RWPE2 (cell line): Measurements from ENCODE around the gene HTT-AS.

Source experiments
- ATAC-seq: fragments of 200-7000 bp; cut with Tn5 transposase; 3 replicates; pipeline ENCODE4 v1.9.1; 2021; ENCODE audit warnings: low read depth
- DNase-seq: peaks from one replicate; pipeline ENCODE4 v3.0.0-alpha.2; 2020; ENCODE audit warnings: low spot score
- H3K27ac ChIP-seq: fragments of 450-650 bp; 2 replicates; pipeline ENCODE4 v1.5.1; 2017; ENCODE audit warnings: mild to moderate bottlenecking; ENCODE audit not compliant: poor library complexity, severe bottlenecking
- H3K27me3 ChIP-seq: fragments of 250-450 bp; sonication (Bioruptor Pico); 2 replicates; pipeline ENCODE4 v1.5.1; 2021; ENCODE audit warnings: mild to moderate bottlenecking, moderate library complexity; ENCODE audit not compliant: insufficient read depth, poor library complexity, severe bottlenecking
- H3K36me3 ChIP-seq: fragments of 250-450 bp; sonication (Bioruptor Pico); 2 replicates; pipeline ENCODE4 v1.5.1; 2020; ENCODE audit warnings: low read depth, mild to moderate bottlenecking, moderate library complexity
- H3K4me1 ChIP-seq: fragments of 250-450 bp; sonication (Bioruptor Pico); 2 replicates; pipeline ENCODE4 v1.5.1; 2021; ENCODE audit warnings: mild to moderate bottlenecking, moderate library complexity; ENCODE audit not compliant: insufficient read depth, poor library complexity, severe bottlenecking
- H3K4me3 ChIP-seq: fragments of 250-450 bp; sonication (Bioruptor Pico); 2 replicates; pipeline ENCODE4 v1.5.1; 2021; ENCODE audit warnings: mild to moderate bottlenecking, moderate library complexity; ENCODE audit not compliant: severe bottlenecking
- H3K9me3 ChIP-seq: fragments of 250-450 bp; sonication (Bioruptor Pico); 2 replicates; pipeline ENCODE4 v1.5.1; 2021; ENCODE audit warnings: mild to moderate bottlenecking, moderate library complexity; ENCODE audit not compliant: severe bottlenecking
- CTCF ChIP-seq: fragments of 450-650 bp; IDR thresholded peaks from one replicate; pipeline ENCODE4 v1.5.1; 2017; ENCODE audit warnings: mild to moderate bottlenecking, moderate library complexity; ENCODE audit not compliant: poor library complexity, severe bottlenecking

HTT-AS gene

GRCh38 chr4:3022651-3023050, 51.7 kb downstream of the HTT-AS start:
- ATAC-seq, result no peak

GRCh38 chr4:3022112-3022511, 52.2 kb downstream of the HTT-AS start:
- Histone ChIP-seq H3K9me3 (no peaks in the 10 kb centered on the region), H3K4me1 (no peaks in the 10 kb centered on the region), H3K27ac (no peak overlapping the region), H3K4me3 (no peak overlapping the region), H3K36me3 (no peaks in the 10 kb centered on the region), H3K27me3 (peaks cover 3% of the 10 kb centered on the region)
- ATAC-seq (no peak), DNase-seq (no peak)
- TF ChIP-seq CTCF, result no peak

More at GRCh38 chr4:3022651-3023050, 51.7 kb downstream of the HTT-AS start:
- Histone ChIP-seq H3K4me1 (no peaks in the 10 kb centered on the region), H3K9me3 (no peaks in the 10 kb centered on the region), H3K4me3 (no peak overlapping the region), H3K27ac (no peak overlapping the region), H3K36me3 (no peaks in the 10 kb centered on the region), H3K27me3 (peaks cover 3% of the 10 kb centered on the region)
- no peak for TF ChIP-seq CTCF
- DNase-seq, result no peak

- H3K36me3 ChIP-seq, result no peaks in the 10 kb centered on the region
- no peak for ATAC-seq
These were observed 52.7 kb downstream of the HTT-AS start for GRCh38 chr4:3021627-3022026.

GRCh38 chr4:3021127-3021526, 53.2 kb downstream of the HTT-AS start:
- no peaks in the 10 kb centered on the region for H3K36me3 ChIP-seq
- no peak for TF ChIP-seq CTCF
- no peak overlapping the region for H3K4me3 ChIP-seq
- ATAC-seq, result no peak
- no peaks in the 10 kb centered on the region for H3K4me1 ChIP-seq
- DNase-seq, result no peak
- no peaks in the 10 kb centered on the region for H3K9me3 ChIP-seq
- H3K27me3 ChIP-seq, result peaks cover 3% of the 10 kb centered on the region
- H3K27ac ChIP-seq, result no peak overlapping the region

More at GRCh38 chr4:3021627-3022026, 52.7 kb downstream of the HTT-AS start:
- H3K27me3 ChIP-seq, result peaks cover 3% of the 10 kb centered on the region
- no peak for TF ChIP-seq CTCF
- no peak overlapping the region for H3K27ac ChIP-seq
- no peaks in the 10 kb centered on the region for H3K9me3 ChIP-seq
- no peaks in the 10 kb centered on the region for H3K4me1 ChIP-seq
- DNase-seq, result no peak
- H3K4me3 ChIP-seq, result no peak overlapping the region

GRCh38 chr4:3019145-3019846, 55.0 kb downstream of the HTT-AS start:
- Histone ChIP-seq H3K4me3 (no peak overlapping the region), H3K27ac (no peak overlapping the region), H3K4me1 (no peaks in the 10 kb centered on the region), H3K36me3 (no peaks in the 10 kb centered on the region), H3K9me3 (no peaks in the 10 kb centered on the region), H3K27me3 (peaks cover 3% of the 10 kb centered on the region)
- TF ChIP-seq CTCF, result no peak
- DNase-seq (no peak), ATAC-seq (no peak)
